ENCODE data around the gene PRSS38.

GRCh38 chr1:227790868-227791267, 24.6 kb upstream of the PRSS38 start:
- TF ChIP-seq POLR2AphosphoS5 (IDR thresholded peaks at IDR 0.05; ENCODE audit: low read depth) (no peak), JUNB (IDR thresholded peaks at IDR 0.05; ENCODE audit: unreplicated experiment) (no peak), EZH2 (IDR thresholded peaks at IDR 0.05; ENCODE audit: low read depth, unreplicated experiment) (no peak), EZH2phosphoT487 (IDR thresholded peaks at IDR 0.05; ENCODE audit: unreplicated experiment) (no peak), STAT1 (IDR thresholded peaks at IDR 0.05; ENCODE audit: unreplicated experiment) (no peak), CREB1 (CRISPR knock-in tag; IDR thresholded peaks at IDR 0.05; ENCODE audit: low read depth) (no peak), REST (IDR thresholded peaks at IDR 0.05; ENCODE audit: unreplicated experiment) (no peak), NANOG (IDR thresholded peaks at IDR 0.05; ENCODE audit: borderline replicate concordance) (no peak), ZNF331 (CRISPR knock-in tag; IDR thresholded peaks at IDR 0.05; ENCODE audit: low read depth) (no peak), ZNF114 (CRISPR knock-in tag; IDR thresholded peaks at IDR 0.05) (no peak)
- TF ChIP-seq, protein P1, sequence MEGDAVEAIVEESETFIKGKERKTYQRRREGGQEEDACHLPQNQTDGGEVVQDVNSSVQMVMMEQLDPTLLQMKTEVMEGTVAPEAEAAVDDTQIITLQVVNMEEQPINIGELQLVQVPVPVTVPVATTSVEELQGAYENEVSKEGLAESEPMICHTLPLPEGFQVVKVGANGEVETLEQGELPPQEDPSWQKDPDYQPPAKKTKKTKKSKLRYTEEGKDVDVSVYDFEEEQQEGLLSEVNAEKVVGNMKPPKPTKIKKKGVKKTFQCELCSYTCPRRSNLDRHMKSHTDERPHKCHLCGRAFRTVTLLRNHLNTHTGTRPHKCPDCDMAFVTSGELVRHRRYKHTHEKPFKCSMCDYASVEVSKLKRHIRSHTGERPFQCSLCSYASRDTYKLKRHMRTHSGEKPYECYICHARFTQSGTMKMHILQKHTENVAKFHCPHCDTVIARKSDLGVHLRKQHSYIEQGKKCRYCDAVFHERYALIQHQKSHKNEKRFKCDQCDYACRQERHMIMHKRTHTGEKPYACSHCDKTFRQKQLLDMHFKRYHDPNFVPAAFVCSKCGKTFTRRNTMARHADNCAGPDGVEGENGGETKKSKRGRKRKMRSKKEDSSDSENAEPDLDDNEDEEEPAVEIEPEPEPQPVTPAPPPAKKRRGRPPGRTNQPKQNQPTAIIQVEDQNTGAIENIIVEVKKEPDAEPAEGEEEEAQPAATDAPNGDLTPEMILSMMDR (conservative IDR thresholded peaks at IDR 0.05; ENCODE audit: low read depth in 2 of 2) = no peak
- TF ChIP-seq, protein P2, sequence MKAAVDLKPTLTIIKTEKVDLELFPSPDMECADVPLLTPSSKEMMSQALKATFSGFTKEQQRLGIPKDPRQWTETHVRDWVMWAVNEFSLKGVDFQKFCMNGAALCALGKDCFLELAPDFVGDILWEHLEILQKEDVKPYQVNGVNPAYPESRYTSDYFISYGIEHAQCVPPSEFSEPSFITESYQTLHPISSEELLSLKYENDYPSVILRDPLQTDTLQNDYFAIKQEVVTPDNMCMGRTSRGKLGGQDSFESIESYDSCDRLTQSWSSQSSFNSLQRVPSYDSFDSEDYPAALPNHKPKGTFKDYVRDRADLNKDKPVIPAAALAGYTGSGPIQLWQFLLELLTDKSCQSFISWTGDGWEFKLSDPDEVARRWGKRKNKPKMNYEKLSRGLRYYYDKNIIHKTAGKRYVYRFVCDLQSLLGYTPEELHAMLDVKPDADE (IDR thresholded peaks at IDR 0.05) = no peak
- TF ChIP-seq, protein P3, sequence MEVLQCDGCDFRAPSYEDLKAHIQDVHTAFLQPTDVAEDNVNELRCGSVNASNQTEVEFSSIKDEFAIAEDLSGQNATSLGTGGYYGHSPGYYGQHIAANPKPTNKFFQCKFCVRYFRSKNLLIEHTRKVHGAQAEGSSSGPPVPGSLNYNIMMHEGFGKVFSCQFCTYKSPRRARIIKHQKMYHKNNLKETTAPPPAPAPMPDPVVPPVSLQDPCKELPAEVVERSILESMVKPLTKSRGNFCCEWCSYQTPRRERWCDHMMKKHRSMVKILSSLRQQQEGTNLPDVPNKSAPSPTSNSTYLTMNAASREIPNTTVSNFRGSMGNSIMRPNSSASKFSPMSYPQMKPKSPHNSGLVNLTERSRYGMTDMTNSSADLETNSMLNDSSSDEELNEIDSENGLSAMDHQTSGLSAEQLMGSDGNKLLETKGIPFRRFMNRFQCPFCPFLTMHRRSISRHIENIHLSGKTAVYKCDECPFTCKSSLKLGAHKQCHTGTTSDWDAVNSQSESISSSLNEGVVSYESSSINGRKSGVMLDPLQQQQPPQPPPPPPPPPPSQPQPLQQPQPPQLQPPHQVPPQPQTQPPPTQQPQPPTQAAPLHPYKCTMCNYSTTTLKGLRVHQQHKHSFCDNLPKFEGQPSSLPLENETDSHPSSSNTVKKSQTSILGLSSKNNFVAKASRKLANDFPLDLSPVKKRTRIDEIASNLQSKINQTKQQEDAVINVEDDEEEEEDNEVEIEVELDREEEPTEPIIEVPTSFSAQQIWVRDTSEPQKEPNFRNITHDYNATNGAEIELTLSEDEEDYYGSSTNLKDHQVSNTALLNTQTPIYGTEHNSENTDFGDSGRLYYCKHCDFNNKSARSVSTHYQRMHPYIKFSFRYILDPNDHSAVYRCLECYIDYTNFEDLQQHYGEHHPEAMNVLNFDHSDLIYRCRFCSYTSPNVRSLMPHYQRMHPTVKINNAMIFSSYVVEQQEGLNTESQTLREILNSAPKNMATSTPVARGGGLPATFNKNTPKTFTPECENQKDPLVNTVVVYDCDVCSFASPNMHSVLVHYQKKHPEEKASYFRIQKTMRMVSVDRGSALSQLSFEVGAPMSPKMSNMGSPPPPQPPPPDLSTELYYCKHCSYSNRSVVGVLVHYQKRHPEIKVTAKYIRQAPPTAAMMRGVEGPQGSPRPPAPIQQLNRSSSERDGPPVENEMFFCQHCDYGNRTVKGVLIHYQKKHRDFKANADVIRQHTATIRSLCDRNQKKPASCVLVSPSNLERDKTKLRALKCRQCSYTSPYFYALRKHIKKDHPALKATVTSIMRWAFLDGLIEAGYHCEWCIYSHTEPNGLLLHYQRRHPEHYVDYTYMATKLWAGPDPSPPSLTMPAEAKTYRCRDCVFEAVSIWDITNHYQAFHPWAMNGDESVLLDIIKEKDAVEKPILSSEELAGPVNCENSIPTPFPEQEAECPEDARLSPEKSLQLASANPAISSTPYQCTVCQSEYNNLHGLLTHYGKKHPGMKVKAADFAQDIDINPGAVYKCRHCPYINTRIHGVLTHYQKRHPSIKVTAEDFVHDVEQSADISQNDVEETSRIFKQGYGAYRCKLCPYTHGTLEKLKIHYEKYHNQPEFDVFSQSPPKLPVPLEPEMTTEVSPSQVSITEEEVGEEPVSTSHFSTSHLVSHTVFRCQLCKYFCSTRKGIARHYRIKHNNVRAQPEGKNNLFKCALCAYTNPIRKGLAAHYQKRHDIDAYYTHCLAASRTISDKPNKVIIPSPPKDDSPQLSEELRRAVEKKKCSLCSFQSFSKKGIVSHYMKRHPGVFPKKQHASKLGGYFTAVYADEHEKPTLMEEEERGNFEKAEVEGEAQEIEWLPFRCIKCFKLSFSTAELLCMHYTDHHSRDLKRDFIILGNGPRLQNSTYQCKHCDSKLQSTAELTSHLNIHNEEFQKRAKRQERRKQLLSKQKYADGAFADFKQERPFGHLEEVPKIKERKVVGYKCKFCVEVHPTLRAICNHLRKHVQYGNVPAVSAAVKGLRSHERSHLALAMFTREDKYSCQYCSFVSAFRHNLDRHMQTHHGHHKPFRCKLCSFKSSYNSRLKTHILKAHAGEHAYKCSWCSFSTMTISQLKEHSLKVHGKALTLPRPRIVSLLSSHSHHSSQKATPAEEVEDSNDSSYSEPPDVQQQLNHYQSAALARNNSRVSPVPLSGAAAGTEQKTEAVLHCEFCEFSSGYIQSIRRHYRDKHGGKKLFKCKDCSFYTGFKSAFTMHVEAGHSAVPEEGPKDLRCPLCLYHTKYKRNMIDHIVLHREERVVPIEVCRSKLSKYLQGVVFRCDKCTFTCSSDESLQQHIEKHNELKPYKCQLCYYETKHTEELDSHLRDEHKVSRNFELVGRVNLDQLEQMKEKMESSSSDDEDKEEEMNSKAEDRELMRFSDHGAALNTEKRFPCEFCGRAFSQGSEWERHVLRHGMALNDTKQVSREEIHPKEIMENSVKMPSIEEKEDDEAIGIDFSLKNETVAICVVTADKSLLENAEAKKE (CRISPR knock-in tag; IDR thresholded peaks at IDR 0.05) = no peak
